Neutrophil (primary cell): ENCODE results near the gene SLC14A1.

Source experiments
- H3K27ac ChIP-seq: fragments of 200-600 bp; sonication (generic); 2 replicates; pipeline ENCODE4 v1.5.1; 2016; ENCODE audit warnings: mild to moderate bottlenecking, moderate library complexity
- H3K27me3 ChIP-seq: fragments of 200-600 bp; sonication (generic); 2 replicates; pipeline ENCODE4 v1.6.0; 2016; ENCODE audit warnings: mild to moderate bottlenecking
- H3K36me3 ChIP-seq: fragments of 200-600 bp; sonication (generic); 2 replicates; pipeline ENCODE4 v1.5.1; 2017
- H3K4me1 ChIP-seq, 2 experiments: fragments of 200-600 bp in 1 of 2; sonication (generic) in 1 of 2; 1 replicate in 1 of 2; 2 replicates in 1 of 2; pipeline versions ENCODE4 v1.5.1 to v1.6.1; 2013 to 2016; ENCODE audit warnings: low read depth in 1 of 2, low read length in 1 of 2, mild to moderate bottlenecking in 1 of 2, moderate library complexity in 1 of 2; ENCODE audit not compliant: control insufficient read depth in 1 of 2, insufficient read depth in 1 of 2
- H3K4me3 ChIP-seq, 2 experiments: fragments of 200-600 bp in 1 of 2; sonication (generic) in 1 of 2; 1 replicate in 1 of 2; 2 replicates in 1 of 2; pipeline ENCODE4 v1.5.1; 2013 to 2016; ENCODE audit warnings: low read depth in 1 of 2, low read length in 1 of 2, mild to moderate bottlenecking in 1 of 2, moderate library complexity in 1 of 2
- H3K9me3 ChIP-seq: fragments of 200-600 bp; sonication (generic); 2 replicates; pipeline ENCODE4 v1.5.1; 2016
- TF ChIP-seq, protein P1 (sequence below): fragments of 200-600 bp; sonication (generic); IDR thresholded peaks from 2 replicates; pipeline ENCODE4 v1.5.1; 2016; ENCODE audit warnings: antibody characterized with exemption

The SLC14A1 gene

DNA sequence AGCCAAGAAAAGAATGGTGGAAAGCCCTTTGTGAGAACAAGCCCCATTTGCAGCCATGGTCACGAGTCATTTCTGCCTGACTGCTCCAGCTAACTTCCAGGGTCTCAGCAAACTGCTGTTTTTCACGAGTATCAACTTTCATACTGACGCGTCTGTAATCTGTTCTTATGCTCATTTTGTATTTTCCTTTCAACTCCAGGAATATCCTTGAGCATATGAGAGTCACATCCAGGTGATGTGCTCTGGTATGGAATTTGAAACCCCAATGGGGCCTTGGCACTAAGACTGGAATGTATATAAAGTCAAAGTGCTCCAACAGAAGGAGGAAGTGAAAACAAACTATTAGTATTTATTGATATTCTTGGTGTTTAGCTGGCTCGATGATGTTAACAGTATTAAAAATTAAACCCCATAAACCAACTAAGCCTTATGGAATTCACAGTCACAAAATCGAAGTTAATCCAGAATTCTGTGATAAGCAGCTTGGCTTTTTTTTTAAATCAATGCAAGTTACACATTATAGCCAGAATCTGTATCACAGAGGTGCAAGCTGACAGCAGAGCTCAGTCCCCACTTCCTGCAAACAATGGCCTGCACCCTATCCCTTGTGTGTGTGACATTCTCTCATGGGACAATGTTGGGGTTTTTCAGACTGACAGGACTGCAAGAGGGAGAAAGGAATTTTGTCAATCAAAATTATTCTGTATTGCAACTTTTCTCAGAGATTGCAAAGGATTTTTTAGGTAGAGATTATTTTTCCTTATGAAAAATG lies 26.1 kb downstream of the SLC14A1 start:
- Histone ChIP-seq H3K9me3 (no peaks in the 10 kb centered on the region), H3K27ac (no peak overlapping the region), H3K36me3 (no peaks in the 10 kb centered on the region), H3K4me3 (no peak overlapping the region), H3K4me1 (no peaks in the 10 kb centered on the region), H3K27me3 (no peaks in the 10 kb centered on the region)
- TF ChIP-seq, protein P1, sequence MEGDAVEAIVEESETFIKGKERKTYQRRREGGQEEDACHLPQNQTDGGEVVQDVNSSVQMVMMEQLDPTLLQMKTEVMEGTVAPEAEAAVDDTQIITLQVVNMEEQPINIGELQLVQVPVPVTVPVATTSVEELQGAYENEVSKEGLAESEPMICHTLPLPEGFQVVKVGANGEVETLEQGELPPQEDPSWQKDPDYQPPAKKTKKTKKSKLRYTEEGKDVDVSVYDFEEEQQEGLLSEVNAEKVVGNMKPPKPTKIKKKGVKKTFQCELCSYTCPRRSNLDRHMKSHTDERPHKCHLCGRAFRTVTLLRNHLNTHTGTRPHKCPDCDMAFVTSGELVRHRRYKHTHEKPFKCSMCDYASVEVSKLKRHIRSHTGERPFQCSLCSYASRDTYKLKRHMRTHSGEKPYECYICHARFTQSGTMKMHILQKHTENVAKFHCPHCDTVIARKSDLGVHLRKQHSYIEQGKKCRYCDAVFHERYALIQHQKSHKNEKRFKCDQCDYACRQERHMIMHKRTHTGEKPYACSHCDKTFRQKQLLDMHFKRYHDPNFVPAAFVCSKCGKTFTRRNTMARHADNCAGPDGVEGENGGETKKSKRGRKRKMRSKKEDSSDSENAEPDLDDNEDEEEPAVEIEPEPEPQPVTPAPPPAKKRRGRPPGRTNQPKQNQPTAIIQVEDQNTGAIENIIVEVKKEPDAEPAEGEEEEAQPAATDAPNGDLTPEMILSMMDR: no peak

DNA sequence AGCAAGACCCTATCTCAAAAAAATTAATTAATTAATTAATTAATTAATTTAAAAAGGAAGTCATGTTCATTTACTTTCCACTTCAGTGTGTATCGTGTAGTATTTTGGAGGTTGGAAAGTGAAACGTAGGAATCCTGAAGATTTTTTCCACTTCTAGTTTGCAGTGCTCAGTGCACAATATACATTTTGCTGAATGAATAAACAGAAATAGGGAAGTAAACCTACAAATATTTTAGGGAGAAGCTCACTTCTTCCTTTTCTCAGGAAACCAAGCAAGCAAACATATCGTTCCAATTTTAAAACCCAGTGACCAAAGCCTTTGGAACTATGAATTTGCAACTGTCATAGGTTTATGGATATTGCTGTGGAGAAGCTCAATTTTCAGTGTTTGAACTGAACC lies 27.8 kb downstream of the SLC14A1 start:
- Histone ChIP-seq H3K4me1 (no peaks in the 10 kb centered on the region), H3K27ac (no peak overlapping the region), H3K9me3 (no peaks in the 10 kb centered on the region), H3K27me3 (peaks cover 9% of the 10 kb centered on the region), H3K4me3 (no peak overlapping the region), H3K36me3 (no peaks in the 10 kb centered on the region)
- TF ChIP-seq, protein P1: no peak

GRCh38 chr18:45752681-45753080 lies 28.7 kb downstream of the SLC14A1 start:
- Histone ChIP-seq H3K27me3 (peaks cover 11% of the 10 kb centered on the region), H3K36me3 (no peaks in the 10 kb centered on the region)

GRCh38 chr18:45753286-45753685 lies 29.3 kb downstream of the SLC14A1 start:
- TF ChIP-seq, protein P1: no peak
- H3K36me3 ChIP-seq: no peaks in the 10 kb centered on the region
- no peaks in the 10 kb centered on the region for H3K4me1 ChIP-seq
- H3K4me3 ChIP-seq: no peak overlapping the region
- H3K9me3 ChIP-seq: no peaks in the 10 kb centered on the region
- H3K27ac ChIP-seq: no peak overlapping the region
- peaks cover 11% of the 10 kb centered on the region for H3K27me3 ChIP-seq

More at GRCh38 chr18:45752681-45753080, 28.7 kb downstream of the SLC14A1 start:
- H3K9me3 ChIP-seq: no peaks in the 10 kb centered on the region
- no peak overlapping the region for H3K27ac ChIP-seq
- TF ChIP-seq, protein P1: no peak
- H3K4me1 ChIP-seq: no peaks in the 10 kb centered on the region
- H3K4me3 ChIP-seq: no peak overlapping the region

- no peak overlapping the region for H3K4me3 ChIP-seq
- no peaks in the 10 kb centered on the region for H3K9me3 ChIP-seq
- H3K27ac ChIP-seq: no peak overlapping the region
- H3K27me3 ChIP-seq: peaks cover 11% of the 10 kb centered on the region
- H3K36me3 ChIP-seq: no peaks in the 10 kb centered on the region
- TF ChIP-seq, protein P1: no peak
- H3K4me1 ChIP-seq: no peaks in the 10 kb centered on the region
Observed at GRCh38 chr18:45755934-45756333, 32.0 kb downstream of the SLC14A1 start.
